BJ (cell line): ENCODE data around the gene PCNX2. TPM values are rescaled to one million over a fixed set of nuclear protein-coding genes. Genes with fewer than 3 reads are reported as not detected.

Experiments
- CTCF ChIA-PET: fragments of 350-600 bp; formaldehyde crosslinking; extraction: SDS; loops from one replicate; lab custom pipeline; 2021; ENCODE audit warnings: antibody characterized with exemption, inconsistent platforms; lab: Yijun Ruan, JAX
- POLR2A ChIA-PET: fragments of 300-600 bp; sonication (Branson Sonifier 250); formaldehyde crosslinking; extraction: SDS; loops from one replicate; lab custom pipeline; 2021; ENCODE audit warnings: antibody characterized with exemption; lab: Charles Lee
- DNase-seq: peaks from one replicate; pipeline ENCODE4 v3.0.0-alpha.2; 2011; ENCODE audit warnings: low read depth
- H3K27me3 ChIP-seq: 2 replicates; pipeline ENCODE4 v1.6.0; 2011; ENCODE audit warnings: low read length; ENCODE audit not compliant: control insufficient read depth, insufficient read depth
- H3K36me3 ChIP-seq: 2 replicates; pipeline ENCODE4 v1.5.1; 2011; ENCODE audit warnings: low read length; ENCODE audit not compliant: control insufficient read depth, insufficient read depth
- H3K4me3 ChIP-seq: 2 replicates; pipeline ENCODE4 v1.5.1; 2011; ENCODE audit warnings: low read depth, mild to moderate bottlenecking, control low read depth, low read length
- CTCF ChIP-seq: IDR thresholded peaks from 2 replicates; pipeline ENCODE4 v1.5.1; 2011; ENCODE audit warnings: low read depth, mild to moderate bottlenecking, control low read depth, inconsistent platforms, low read length, moderate library complexity; ENCODE audit not compliant: insufficient read depth
- polyA plus RNA-seq: library from polyadenylated mRNA; depleted of rRNA; stranded (reverse); fragments of >200 nt; gene quantifications from 2 replicates; pipeline ENCODE4 v1.2.3, GENCODE V29; 2011

PCNX2 gene
- polyA plus RNA-seq, 1 experiment, result 10.1 TPM

- peaks cover 2% of the 10 kb centered on the region for H3K36me3 ChIP-seq
- no peak overlapping the region for H3K4me3 ChIP-seq
- TF ChIP-seq CTCF, result no peak
- ChIA-PET POLR2A (no interaction called here), CTCF (no interaction called here)
- DNase-seq, result no peak
- no peaks in the 10 kb centered on the region for H3K27me3 ChIP-seq
Measured at GRCh38 chr1:233127157-233127556, 168.4 kb downstream of the PCNX2 start.

GRCh38 chr1:233122779-233123178 is 172.7 kb downstream of the PCNX2 start:
- H3K27me3 ChIP-seq, result no peaks in the 10 kb centered on the region
- POLR2A ChIA-PET, result no interaction called here
- no peak overlapping the region for H3K4me3 ChIP-seq
- CTCF ChIA-PET, result no interaction called here
- no peak for DNase-seq
- peaks cover 2% of the 10 kb centered on the region for H3K36me3 ChIP-seq
- TF ChIP-seq CTCF, result no peak

- ChIA-PET POLR2A (no interaction called here), CTCF (no interaction called here)
- no peak for DNase-seq
- Histone ChIP-seq H3K27me3 (no peaks in the 10 kb centered on the region), H3K36me3 (peaks cover 2% of the 10 kb centered on the region), H3K4me3 (no peak overlapping the region)
- no peak for TF ChIP-seq CTCF
Measured at GRCh38 chr1:233121947-233122559, 173.5 kb downstream of the PCNX2 start.

GRCh38 chr1:233114860-233115259 is 180.7 kb downstream of the PCNX2 start:
- DNase-seq, result no peak
- Histone ChIP-seq H3K4me3 (no peak overlapping the region), H3K27me3 (0 out of 2 replicates have a peak, but pooled peaks cover 5% of the 10 kb centered on the region), H3K36me3 (no peaks in the 10 kb centered on the region)
- ChIA-PET POLR2A (interaction anchor here (0.6 kb wide), 1 partner anchor 305 kb away, joined by 4 read pairs; no protein-coding TSS in a partner anchor), CTCF (interaction anchor here (0.7 kb wide), 1 partner anchor 51 kb away, joined by 4 read pairs; no protein-coding TSS in a partner anchor)
- no peak for TF ChIP-seq CTCF

- DNase-seq, result no peak
- POLR2A ChIA-PET, result interaction anchor here (0.6 kb wide), 1 partner anchor 304 kb away, joined by 4 read pairs; no protein-coding TSS in a partner anchor
- no peak overlapping the region for H3K4me3 ChIP-seq
- H3K27me3 ChIP-seq, result 0 out of 2 replicates have a peak, but pooled peaks cover 5% of the 10 kb centered on the region
- no peaks in the 10 kb centered on the region for H3K36me3 ChIP-seq
- TF ChIP-seq CTCF, result no peak
- CTCF ChIA-PET, result no interaction called here
Measured at GRCh38 chr1:233114159-233114558, 181.4 kb downstream of the PCNX2 start.
